ENCODE measurements around the gene KRT8. TPM values are rescaled to one million over a fixed set of nuclear protein-coding genes. Genes with fewer than 3 reads are reported as not detected.

KRT8 gene
- total RNA-seq, 1 experiment from 2014 or later, result 1,655 TPM

DNA sequence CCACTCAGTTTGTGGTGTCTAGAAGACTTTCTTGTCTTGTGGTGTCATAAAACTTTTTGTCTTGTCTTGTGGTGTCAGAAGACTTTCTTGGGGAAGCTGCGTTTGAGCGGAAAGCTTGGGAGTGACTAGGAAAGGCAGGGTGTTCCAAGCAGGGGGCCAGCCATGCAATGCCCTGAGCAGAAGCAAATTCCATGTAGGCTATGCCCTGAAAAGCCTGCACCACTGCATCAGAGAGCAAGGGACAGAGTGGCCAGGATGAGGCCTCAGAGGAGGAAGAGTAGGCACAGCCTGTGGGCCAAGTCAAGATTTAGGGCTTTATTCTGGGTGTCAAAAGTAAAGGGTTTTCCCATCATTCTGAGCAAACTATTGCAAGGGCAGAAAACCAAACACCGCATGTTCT is 14.5 kb downstream of the KRT8 start:
- H3K9ac ChIP-seq (ENCODE audit: low read length), result no peak overlapping the region
- ChIA-PET POLR2A (interaction anchor here (1.8 kb wide), 1 partner anchor 7 kb away, joined by 6 read pairs; no protein-coding TSS in a partner anchor), CTCF (interaction anchor here (9.5 kb wide), 1 partner anchor 89 kb away, joined by 370 read pairs; no protein-coding TSS in a partner anchor), RAD21 (ENCODE audit: low non-redundant PET in 1 of 2, low total read pairs in 2 of 2, uncharacterized antibody in 2 of 2, unreplicated experiment in 2 of 2) (no interaction called here)
- BruUV-seq (replicated peaks), result no TSS peak
- no peaks in the 10 kb centered on the region for H3K79me2 ChIP-seq (ENCODE audit: insufficient read depth, low read length)
- no peaks in the 10 kb centered on the region for H3K27me3 ChIP-seq (ENCODE audit: insufficient read depth, low read length)
- ATAC-seq (no peak), DNase-seq (ENCODE audit: low read depth, low spot score) (no peak)
- no peaks in the 10 kb centered on the region for H3K9me2 ChIP-seq (ENCODE audit: insufficient read depth)
- no peak overlapping the region for H3K4me2 ChIP-seq (ENCODE audit: low read length)
- no peaks in the 10 kb centered on the region for H3K9me3 ChIP-seq (ENCODE audit: control insufficient read depth in 1 of 2, insufficient read depth in 1 of 2, low read depth in 1 of 2, low read length in 2 of 2)
- no peak overlapping the region for H2AFZ ChIP-seq (ENCODE audit: low read depth, low read length, poor library complexity, severe bottlenecking)
- TF ChIP-seq ELF1 (IDR thresholded peaks at IDR 0.05; ENCODE audit: borderline replicate concordance, low read depth), result no peak
- TF ChIP-seq JUND (IDR thresholded peaks at IDR 0.05), result no peak
- TF ChIP-seq YY1 (IDR thresholded peaks at IDR 0.05; ENCODE audit: extremely low read depth, insufficient replicate concordance, low read depth, low read length), result no peak
- TF ChIP-seq POLR2A (IDR thresholded peaks at IDR 0.05; ENCODE audit: borderline replicate concordance, extremely low read depth, insufficient read depth, insufficient read length), result no peak
- TF ChIP-seq REST (IDR thresholded peaks at IDR 0.05; ENCODE audit: low read depth), result no peak
- TF ChIP-seq CBX3 (IDR thresholded peaks at IDR 0.05; ENCODE audit: low read depth), result no peak
- no peak for TF ChIP-seq SIN3A (IDR thresholded peaks at IDR 0.05; ENCODE audit: low read depth)
- no peak for TF ChIP-seq ATF3 (IDR thresholded peaks at IDR 0.05)
- no peak for TF ChIP-seq TCF7L2 (IDR thresholded peaks at IDR 0.05; ENCODE audit: borderline replicate concordance, extremely low read depth, insufficient read depth, insufficient read length)
- TF ChIP-seq EZH2 (IDR thresholded peaks at IDR 0.05), result no peak
- TF ChIP-seq FOSL1 (IDR thresholded peaks at IDR 0.05; ENCODE audit: low read depth), result no peak
- TF ChIP-seq, protein P1, sequence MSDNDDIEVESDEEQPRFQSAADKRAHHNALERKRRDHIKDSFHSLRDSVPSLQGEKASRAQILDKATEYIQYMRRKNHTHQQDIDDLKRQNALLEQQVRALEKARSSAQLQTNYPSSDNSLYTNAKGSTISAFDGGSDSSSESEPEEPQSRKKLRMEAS (IDR thresholded peaks at IDR 0.05), result no peak
- no peak for TF ChIP-seq POLR2AphosphoS5 (IDR thresholded peaks at IDR 0.05; ENCODE audit: low read depth, low read length)
- no peak for TF ChIP-seq CTCF (IDR thresholded peaks at IDR 0.05 in 2 of 3, conservative IDR thresholded peaks at IDR 0.05 in 1 of 3; ENCODE audit: borderline replicate concordance in 1 of 3, insufficient read depth in 1 of 3, low read depth in 2 of 3, low read length in 2 of 3)
- H3K4me3 ChIP-seq (replicated peaks in 1 of 2; ENCODE audit: low read depth in 1 of 2, low read length in 2 of 2), result no peak overlapping the region
- H3K4me1 ChIP-seq (ENCODE audit: control insufficient read depth in 1 of 2, insufficient read depth in 2 of 2, low read length in 2 of 2), result peaks cover 14 to 21% of the 10 kb centered on the region in 2 experiments; a peak in 3 of 4 replicates
- intact Hi-C loops (cut with micrococcal nuclease), result no loop called here
- no peak overlapping the region for H3K27ac ChIP-seq (ENCODE audit: low read depth, low read length)
- H4K20me1 ChIP-seq (ENCODE audit: insufficient read depth), result no peaks in the 10 kb centered on the region
- H3K36me3 ChIP-seq (ENCODE audit: control insufficient read depth in 1 of 2, insufficient read depth in 2 of 2, low read length in 2 of 2), result no peaks in the 10 kb centered on the region
